ENCODE measurements around the gene RAB6B.

- TF ChIP-seq ZNF274 (IDR thresholded peaks at IDR 0.05; ENCODE audit: low read depth, low read length) (no peak), YY1 (IDR thresholded peaks at IDR 0.05; ENCODE audit: insufficient read depth, insufficient read length) (no peak)
These were observed 48.0 kb upstream of the RAB6B start for GRCh38 chr3:133943639-133944141.
